Activated naive CD4-positive, alpha-beta T cell treated with anti-CD3 and anti-CD28 coated beads, Interleukin-2, amount 10 ng/mL, durations not matched to agents 7 days and 5 days (primary cell): ENCODE data around the gene CCBE1.

Experiments used
- CTCF ChIA-PET: fragments of 350-600 bp; sonication (Branson Sonifier 250); formaldehyde crosslinking; loops from one replicate; lab custom pipeline; 2021; ENCODE audit warnings: antibody characterized with exemption; lab: Charles Lee
- DNase-seq: peaks from one replicate; pipeline ENCODE4 v3.0.0-alpha.2; 2020
- H3K27ac Mint-ChIP-seq: one replicate; pipeline ENCODE4 v1.8.0; 2021; ENCODE audit warnings: mild to moderate bottlenecking, moderate library complexity, mixed read lengths
- H3K27me3 Mint-ChIP-seq: one replicate; pipeline ENCODE4 v1.8.0; 2021; ENCODE audit warnings: mild to moderate bottlenecking, mixed read lengths
- H3K36me3 Mint-ChIP-seq: one replicate; pipeline ENCODE4 v1.8.0; 2021; ENCODE audit warnings: mixed read lengths
- H3K4me1 Mint-ChIP-seq: one replicate; pipeline ENCODE4 v1.8.0; 2021; ENCODE audit warnings: mixed read lengths
- H3K4me3 Mint-ChIP-seq: one replicate; pipeline ENCODE4 v1.8.0; 2021; ENCODE audit warnings: mild to moderate bottlenecking, moderate library complexity, mixed read lengths
- H3K9me3 Mint-ChIP-seq: one replicate; pipeline ENCODE4 v1.8.0; 2021; ENCODE audit warnings: mixed read lengths

CCBE1 gene

GRCh38 chr18:59563176-59563785 lies 133.9 kb downstream of the CCBE1 start:
- CTCF ChIA-PET, result interaction anchor here (0.7 kb wide), 1 partner anchor 729 kb away, joined by 3 read pairs; no protein-coding TSS in a partner anchor
- no peaks in the 10 kb centered on the region for H3K9me3 Mint-ChIP-seq
- no peaks in the 10 kb centered on the region for H3K4me1 Mint-ChIP-seq
- H3K27me3 Mint-ChIP-seq, result peaks cover 3% of the 10 kb centered on the region
- H3K27ac Mint-ChIP-seq, result no peak overlapping the region
- no peak overlapping the region for H3K4me3 Mint-ChIP-seq
- DNase-seq, result no peak
- no peaks in the 10 kb centered on the region for H3K36me3 Mint-ChIP-seq

- Mint-ChIP-seq H3K27me3 (peaks cover 3% of the 10 kb centered on the region), H3K9me3 (no peaks in the 10 kb centered on the region), H3K4me1 (no peaks in the 10 kb centered on the region), H3K27ac (no peak overlapping the region), H3K36me3 (no peaks in the 10 kb centered on the region), H3K4me3 (no peak overlapping the region)
- DNase-seq, result no peak
- CTCF ChIA-PET, result interaction anchor here (0.7 kb wide), 1 partner anchor 729 kb away, joined by 3 read pairs; no protein-coding TSS in a partner anchor
Observed at GRCh38 chr18:59562751-59563150, 134.5 kb downstream of the CCBE1 start.

GRCh38 chr18:59561612-59562011 lies 135.6 kb downstream of the CCBE1 start:
- CTCF ChIA-PET, result no interaction called here
- Mint-ChIP-seq H3K9me3 (no peaks in the 10 kb centered on the region), H3K4me3 (no peak overlapping the region)

GRCh38 chr18:59560556-59560955 lies 136.7 kb downstream of the CCBE1 start:
- no peaks in the 10 kb centered on the region for H3K36me3 Mint-ChIP-seq
- DNase-seq, result no peak
- peaks cover 3% of the 10 kb centered on the region for H3K27me3 Mint-ChIP-seq
- no peaks in the 10 kb centered on the region for H3K4me1 Mint-ChIP-seq
- no peak overlapping the region for H3K27ac Mint-ChIP-seq
- CTCF ChIA-PET, result no interaction called here
- no peak overlapping the region for H3K4me3 Mint-ChIP-seq
- H3K9me3 Mint-ChIP-seq, result no peaks in the 10 kb centered on the region

More at GRCh38 chr18:59561612-59562011, 135.6 kb downstream of the CCBE1 start:
- DNase-seq, result no peak
- Mint-ChIP-seq H3K36me3 (no peaks in the 10 kb centered on the region), H3K4me1 (no peaks in the 10 kb centered on the region), H3K27ac (no peak overlapping the region), H3K27me3 (peaks cover 3% of the 10 kb centered on the region)

- Mint-ChIP-seq H3K9me3 (no peaks in the 10 kb centered on the region), H3K4me3 (no peak overlapping the region), H3K4me1 (no peaks in the 10 kb centered on the region), H3K27ac (no peak overlapping the region), H3K27me3 (no peaks in the 10 kb centered on the region), H3K36me3 (no peaks in the 10 kb centered on the region)
- CTCF ChIA-PET, result no interaction called here
- no peak for DNase-seq
Observed at GRCh38 chr18:59559528-59559927, 137.7 kb downstream of the CCBE1 start.

- no peaks in the 10 kb centered on the region for H3K36me3 Mint-ChIP-seq
- no peak overlapping the region for H3K4me3 Mint-ChIP-seq
- no peaks in the 10 kb centered on the region for H3K4me1 Mint-ChIP-seq
- no peaks in the 10 kb centered on the region for H3K27me3 Mint-ChIP-seq
- no peak for DNase-seq
- CTCF ChIA-PET, result no interaction called here
- no peaks in the 10 kb centered on the region for H3K9me3 Mint-ChIP-seq
- no peak overlapping the region for H3K27ac Mint-ChIP-seq
Observed at GRCh38 chr18:59555995-59556659, 141.1 kb downstream of the CCBE1 start.

GRCh38 chr18:59554796-59555335 lies 142.4 kb downstream of the CCBE1 start:
- no peak for DNase-seq
- Mint-ChIP-seq H3K9me3 (no peaks in the 10 kb centered on the region), H3K4me1 (no peaks in the 10 kb centered on the region), H3K27ac (no peak overlapping the region), H3K27me3 (no peaks in the 10 kb centered on the region), H3K36me3 (no peaks in the 10 kb centered on the region), H3K4me3 (no peak overlapping the region)
- CTCF ChIA-PET, result no interaction called here

GRCh38 chr18:59553273-59553870 lies 143.9 kb downstream of the CCBE1 start:
- no peaks in the 10 kb centered on the region for H3K36me3 Mint-ChIP-seq
- no peaks in the 10 kb centered on the region for H3K9me3 Mint-ChIP-seq
- no peaks in the 10 kb centered on the region for H3K27me3 Mint-ChIP-seq
- CTCF ChIA-PET, result no interaction called here
- no peaks in the 10 kb centered on the region for H3K4me1 Mint-ChIP-seq
- H3K4me3 Mint-ChIP-seq, result no peak overlapping the region
- H3K27ac Mint-ChIP-seq, result no peak overlapping the region
- no peak for DNase-seq

GRCh38 chr18:59551902-59552635 lies 145.2 kb downstream of the CCBE1 start:
- H3K9me3 Mint-ChIP-seq, result no peaks in the 10 kb centered on the region
- CTCF ChIA-PET, result no interaction called here
- H3K4me3 Mint-ChIP-seq, result no peak overlapping the region
- H3K36me3 Mint-ChIP-seq, result no peaks in the 10 kb centered on the region
- no peak overlapping the region for H3K27ac Mint-ChIP-seq
- H3K4me1 Mint-ChIP-seq, result no peaks in the 10 kb centered on the region
- DNase-seq, result no peak
- H3K27me3 Mint-ChIP-seq, result no peaks in the 10 kb centered on the region

- no peak for DNase-seq
- H3K4me1 Mint-ChIP-seq, result no peaks in the 10 kb centered on the region
- no peaks in the 10 kb centered on the region for H3K9me3 Mint-ChIP-seq
- H3K27me3 Mint-ChIP-seq, result no peaks in the 10 kb centered on the region
- H3K36me3 Mint-ChIP-seq, result no peaks in the 10 kb centered on the region
- CTCF ChIA-PET, result interaction anchor here (0.6 kb wide), 1 partner anchor 232 kb away, joined by 3 read pairs; no protein-coding TSS in a partner anchor
- no peak overlapping the region for H3K4me3 Mint-ChIP-seq
- no peak overlapping the region for H3K27ac Mint-ChIP-seq
Observed at GRCh38 chr18:59550174-59550516, 147.1 kb downstream of the CCBE1 start.

GRCh38 chr18:59549503-59550173 lies 147.6 kb downstream of the CCBE1 start:
- CTCF ChIA-PET, result interaction anchor here (0.6 kb wide), 1 partner anchor 233 kb away, joined by 3 read pairs; no protein-coding TSS in a partner anchor
- no peaks in the 10 kb centered on the region for H3K9me3 Mint-ChIP-seq
- no peak overlapping the region for H3K4me3 Mint-ChIP-seq
- H3K4me1 Mint-ChIP-seq, result no peaks in the 10 kb centered on the region
- no peak for DNase-seq
- no peak overlapping the region for H3K27ac Mint-ChIP-seq
- H3K36me3 Mint-ChIP-seq, result no peaks in the 10 kb centered on the region
- H3K27me3 Mint-ChIP-seq, result no peaks in the 10 kb centered on the region

- no peak for DNase-seq
- H3K9me3 Mint-ChIP-seq, result no peaks in the 10 kb centered on the region
- no peak overlapping the region for H3K27ac Mint-ChIP-seq
- no peaks in the 10 kb centered on the region for H3K4me1 Mint-ChIP-seq
- no peaks in the 10 kb centered on the region for H3K27me3 Mint-ChIP-seq
- H3K4me3 Mint-ChIP-seq, result no peak overlapping the region
- H3K36me3 Mint-ChIP-seq, result no peaks in the 10 kb centered on the region
- CTCF ChIA-PET, result no interaction called here
Observed at GRCh38 chr18:59547581-59548182, 149.5 kb downstream of the CCBE1 start.

GRCh38 chr18:59546188-59546587 lies 151.0 kb downstream of the CCBE1 start:
- H3K36me3 Mint-ChIP-seq, result no peaks in the 10 kb centered on the region
- no peak overlapping the region for H3K27ac Mint-ChIP-seq
- H3K4me1 Mint-ChIP-seq, result no peaks in the 10 kb centered on the region
- CTCF ChIA-PET, result no interaction called here
- H3K4me3 Mint-ChIP-seq, result no peak overlapping the region
- no peaks in the 10 kb centered on the region for H3K9me3 Mint-ChIP-seq
- DNase-seq, result no peak
- no peaks in the 10 kb centered on the region for H3K27me3 Mint-ChIP-seq
